Hepatocyte (in vitro differentiated cells): ENCODE results near the gene CCDC198.

Experiments
- CTCF ChIP-seq: fragments of 200-600 bp; sonication (generic); IDR thresholded peaks from 2 replicates; pipeline ENCODE4 v1.5.1; 2016; ENCODE audit warnings: antibody characterized with exemption, mild to moderate bottlenecking; ENCODE audit not compliant: poor library complexity
- EZH2 ChIP-seq: fragments of 200-600 bp; sonication (generic); IDR thresholded peaks from 2 replicates; pipeline ENCODE4 v1.6.1; 2016; ENCODE audit warnings: antibody characterized with exemption, mild to moderate bottlenecking, borderline replicate concordance
- EZH2phosphoT487 ChIP-seq: fragments of 200-600 bp; sonication (generic); IDR thresholded peaks from one replicate; pipeline ENCODE4 v1.6.1; 2018; ENCODE audit warnings: antibody characterized with exemption, mild to moderate bottlenecking, low read depth, moderate library complexity; ENCODE audit not compliant: unreplicated experiment, severe bottlenecking

GRCh38 chr14:57482120-57482519, 11.5 kb downstream of the CCDC198 start:
- TF ChIP-seq EZH2phosphoT487 (no peak), CTCF (no peak), EZH2 (no peak)
